PC-9 (cell line): ENCODE results near the gene PKNOX1. TPM values are rescaled to one million over a fixed set of nuclear protein-coding genes. Genes with fewer than 3 reads are reported as not detected.

Experiments
- BruUV-seq: library from RNA; stranded (reverse); fragments of 400-500 nt; replicated peaks from 2 replicates; lab custom pipeline; 2021; lab: Mats Ljungman, UMichigan
- CTCF ChIA-PET: fragments of 300-600 bp; sonication (Branson Sonifier 250); formaldehyde crosslinking; loops from one replicate; lab custom pipeline; 2022; ENCODE audit warnings: antibody characterized with exemption; lab: Charles Lee
- POLR2A ChIA-PET: fragments of 300-600 bp; sonication (Branson Sonifier 250); formaldehyde crosslinking; loops from one replicate; lab custom pipeline; 2022; ENCODE audit warnings: antibody characterized with exemption; ENCODE audit not compliant: unreplicated experiment; lab: Charles Lee
- DNase-seq, 2 experiments: peaks; one replicate each; pipeline versions ENCODE4 v3.0.0 to v3.0.0-alpha.2; 2015 to 2022; ENCODE audit warnings: mixed read lengths in 1 of 2
- H2AFZ ChIP-seq: fragments of 200-600 bp; sonication (generic); 2 replicates; pipeline ENCODE4 v1.8.1; 2017; ENCODE audit warnings: antibody characterized with exemption
- H3F3A ChIP-seq: fragments of 200-600 bp; sonication (generic); 2 replicates; pipeline ENCODE4 v1.8.1; 2017; ENCODE audit warnings: antibody characterized with exemption, mild to moderate bottlenecking, low read depth; ENCODE audit not compliant: insufficient read depth
- H3K27ac ChIP-seq: fragments of 200-600 bp; sonication (generic); 2 replicates; pipeline ENCODE4 v1.6.1; 2016; ENCODE audit warnings: mixed run types
- H3K27me3 ChIP-seq: fragments of 200-600 bp; sonication (generic); 2 replicates; pipeline ENCODE4 v1.6.1; 2016; ENCODE audit warnings: low read depth, mixed run types; ENCODE audit not compliant: insufficient read depth
- H3K36me3 ChIP-seq: fragments of 200-600 bp; sonication (generic); 2 replicates; pipeline ENCODE4 v1.6.1; 2016; ENCODE audit warnings: low read depth, mixed run types
- H3K4me1 ChIP-seq: fragments of 200-600 bp; sonication (generic); replicated peaks from 2 replicates; pipeline ENCODE4 v1.6.1; 2016; ENCODE audit warnings: mixed run types; ENCODE audit not compliant: insufficient read depth
- H3K4me2 ChIP-seq: fragments of 200-600 bp; sonication (generic); 2 replicates; pipeline ENCODE4 v1.6.1; 2017; ENCODE audit warnings: mixed run types
- H3K4me3 ChIP-seq: fragments of 200-600 bp; sonication (generic); 2 replicates; pipeline ENCODE4 v1.6.1; 2016; ENCODE audit warnings: mixed run types
- H3K79me2 ChIP-seq: fragments of 200-600 bp; sonication (generic); 2 replicates; pipeline ENCODE4 v1.6.1; 2017; ENCODE audit warnings: low read depth, mixed run types
- H3K9me2 ChIP-seq: fragments of 200-600 bp; sonication (generic); 2 replicates; pipeline ENCODE4 v1.8.1; 2017; ENCODE audit warnings: mild to moderate bottlenecking; ENCODE audit not compliant: insufficient read depth
- H3K9me3 ChIP-seq: fragments of 200-600 bp; sonication (generic); 2 replicates; pipeline ENCODE4 v1.8.1; 2016; ENCODE audit warnings: low read depth; ENCODE audit not compliant: insufficient read depth
- H4K20me1 ChIP-seq: fragments of 200-600 bp; sonication (generic); 2 replicates; pipeline ENCODE4 v1.8.1; 2017; ENCODE audit not compliant: insufficient read depth
- EZH2 ChIP-seq: fragments of 200-600 bp; sonication (generic); IDR thresholded peaks from 2 replicates; pipeline ENCODE4 v1.8.0; 2017; ENCODE audit warnings: antibody characterized with exemption, low read depth
- intact Hi-C: fragments of 100-400 bp; cut with micrococcal nuclease; formaldehyde crosslinking; loops from one replicate; pipeline ENCODE4 v1.10.0; 2022; ENCODE audit not compliant: unreplicated experiment
- total RNA-seq: library from RNA; stranded (reverse); gene quantifications from 2 replicates; pipeline ENCODE4 v1.2.3, GENCODE V29; 2021
- TF ChIP-seq, protein P1 (sequence below): fragments of 200-600 bp; sonication (generic); conservative IDR thresholded peaks from 2 replicates; pipeline ENCODE4 v1.6.1; 2017; ENCODE audit warnings: mixed run types, antibody characterized with exemption, mild to moderate bottlenecking, moderate library complexity

The PKNOX1 gene
- total RNA-seq, 1 experiment from 2014 or later, result 17.1 TPM

DNA sequence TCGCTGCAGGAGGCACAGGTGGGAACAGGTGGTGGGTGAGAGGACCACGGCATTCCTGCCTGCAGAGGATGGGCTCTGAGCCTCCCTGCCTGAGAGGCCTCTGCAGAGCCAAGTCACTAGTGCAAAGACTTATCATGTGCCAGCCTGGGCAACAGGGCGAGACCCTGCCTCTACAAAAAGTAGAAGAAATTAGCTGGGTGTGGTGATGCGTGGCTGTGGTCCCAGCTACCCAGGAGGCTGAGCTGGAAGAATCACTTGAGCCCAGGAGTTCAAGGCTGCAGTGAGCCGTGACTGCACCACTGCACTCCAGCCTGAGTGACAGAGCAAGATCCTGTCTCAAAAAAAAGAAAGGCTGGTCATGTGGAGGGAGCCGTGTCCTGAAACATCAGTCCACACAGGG lies 46.4 kb downstream of the PKNOX1 start:
- Histone ChIP-seq H3K4me1 (peaks cover 13% of the 10 kb centered on the region), H3K9me2 (no peaks in the 10 kb centered on the region), H4K20me1 (no peaks in the 10 kb centered on the region), H3K79me2 (no peaks in the 10 kb centered on the region), H3K4me2 (no peak overlapping the region), H3K4me3 (no peak overlapping the region), H3K9me3 (no peaks in the 10 kb centered on the region), H3K27ac (no peak overlapping the region), H3K27me3 (no peaks in the 10 kb centered on the region), H3F3A (peaks cover 18% of the 10 kb centered on the region; the same call in 1 of the 2 replicates), H3K36me3 (no peaks in the 10 kb centered on the region), H2AFZ (no peak overlapping the region)
- no TSS peak for BruUV-seq
- POLR2A ChIA-PET, result no interaction called here
- intact Hi-C loops, result no loop called here
- no peak for DNase-seq
- CTCF ChIA-PET, result no interaction called here
- TF ChIP-seq, protein P1, sequence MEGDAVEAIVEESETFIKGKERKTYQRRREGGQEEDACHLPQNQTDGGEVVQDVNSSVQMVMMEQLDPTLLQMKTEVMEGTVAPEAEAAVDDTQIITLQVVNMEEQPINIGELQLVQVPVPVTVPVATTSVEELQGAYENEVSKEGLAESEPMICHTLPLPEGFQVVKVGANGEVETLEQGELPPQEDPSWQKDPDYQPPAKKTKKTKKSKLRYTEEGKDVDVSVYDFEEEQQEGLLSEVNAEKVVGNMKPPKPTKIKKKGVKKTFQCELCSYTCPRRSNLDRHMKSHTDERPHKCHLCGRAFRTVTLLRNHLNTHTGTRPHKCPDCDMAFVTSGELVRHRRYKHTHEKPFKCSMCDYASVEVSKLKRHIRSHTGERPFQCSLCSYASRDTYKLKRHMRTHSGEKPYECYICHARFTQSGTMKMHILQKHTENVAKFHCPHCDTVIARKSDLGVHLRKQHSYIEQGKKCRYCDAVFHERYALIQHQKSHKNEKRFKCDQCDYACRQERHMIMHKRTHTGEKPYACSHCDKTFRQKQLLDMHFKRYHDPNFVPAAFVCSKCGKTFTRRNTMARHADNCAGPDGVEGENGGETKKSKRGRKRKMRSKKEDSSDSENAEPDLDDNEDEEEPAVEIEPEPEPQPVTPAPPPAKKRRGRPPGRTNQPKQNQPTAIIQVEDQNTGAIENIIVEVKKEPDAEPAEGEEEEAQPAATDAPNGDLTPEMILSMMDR, result no peak
- no peak for TF ChIP-seq EZH2

- Histone ChIP-seq H3K9me2 (no peaks in the 10 kb centered on the region), H4K20me1 (no peaks in the 10 kb centered on the region), H3K4me1 (peaks cover 16% of the 10 kb centered on the region), H3F3A (peaks cover 21% of the 10 kb centered on the region; the same call in 1 of the 2 replicates), H3K9me3 (no peaks in the 10 kb centered on the region), H3K27ac (no peak overlapping the region), H3K36me3 (no peaks in the 10 kb centered on the region), H3K4me3 (no peak overlapping the region), H2AFZ (no peak overlapping the region), H3K79me2 (no peaks in the 10 kb centered on the region), H3K27me3 (no peaks in the 10 kb centered on the region), H3K4me2 (no peak overlapping the region)
- ChIA-PET CTCF (no interaction called here), POLR2A (no interaction called here)
- intact Hi-C loops, result no loop called here
- no TSS peak for BruUV-seq
- no peak for DNase-seq
- TF ChIP-seq, protein P1, result no peak
- TF ChIP-seq EZH2, result no peak
These were observed 46.8 kb downstream of the PKNOX1 start for GRCh38 chr21:43021191-43021590.

DNA sequence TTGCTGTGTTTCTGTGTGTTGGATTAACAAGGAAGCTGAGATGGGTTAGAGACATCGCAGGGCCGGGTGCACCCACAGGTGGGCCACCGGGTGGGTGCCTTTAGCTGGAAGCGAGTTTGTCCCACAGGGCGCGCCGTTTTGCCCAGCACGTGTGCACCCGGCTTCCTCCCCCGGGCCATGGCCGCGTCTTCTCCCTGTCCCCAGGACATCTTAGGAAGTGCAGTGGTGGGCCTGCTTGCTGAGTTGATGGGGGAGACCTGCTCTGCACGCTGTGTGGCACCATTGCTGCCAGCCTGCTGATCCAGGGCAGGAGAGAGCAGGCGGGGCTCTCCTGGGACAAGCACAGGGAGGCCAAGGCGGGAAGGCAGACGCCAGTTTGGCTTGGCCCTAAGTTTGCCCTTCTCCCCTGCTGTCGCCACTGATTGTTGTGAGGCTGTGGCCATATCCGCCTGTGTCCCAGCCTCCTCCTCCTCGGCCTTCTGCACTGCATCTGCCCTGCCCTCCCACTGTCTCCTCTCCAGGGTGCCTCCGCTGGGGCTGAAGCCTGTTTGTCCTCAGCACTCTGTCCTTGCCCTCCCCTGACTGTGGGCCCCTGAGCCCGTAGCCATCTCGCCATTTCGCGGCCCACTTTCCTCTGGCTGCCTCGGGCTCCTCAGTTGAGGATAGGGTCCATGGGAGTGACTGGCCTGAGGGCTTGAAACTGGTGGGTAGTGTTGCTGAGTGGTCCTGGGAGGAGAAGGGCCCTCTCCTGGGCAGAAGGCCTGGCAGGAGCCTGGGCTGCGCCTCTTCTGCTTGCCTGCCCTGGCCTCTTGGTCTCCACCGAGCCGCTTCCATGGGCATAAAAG lies 47.6 kb downstream of the PKNOX1 start:
- Histone ChIP-seq H3K27ac (no peak overlapping the region), H3F3A (peaks cover 21% of the 10 kb centered on the region; the same call in 1 of the 2 replicates), H3K36me3 (no peaks in the 10 kb centered on the region), H3K27me3 (no peaks in the 10 kb centered on the region), H3K4me2 (no peak overlapping the region), H3K4me1 (peaks cover 16% of the 10 kb centered on the region), H3K9me3 (no peaks in the 10 kb centered on the region), H3K79me2 (no peaks in the 10 kb centered on the region), H3K9me2 (no peaks in the 10 kb centered on the region), H2AFZ (no peak overlapping the region), H3K4me3 (no peak overlapping the region), H4K20me1 (no peaks in the 10 kb centered on the region)
- intact Hi-C loops, result no loop called here
- DNase-seq, result no peak
- TF ChIP-seq, protein P1, result no peak
- no TSS peak for BruUV-seq
- CTCF ChIA-PET, result no interaction called here
- POLR2A ChIA-PET, result no interaction called here
